ENCODE data around the gene KLHL30.
A peak's percentile ranks its signal among the peaks of the same experiment; 100 is the strongest.

Gene KLHL30

DNA sequence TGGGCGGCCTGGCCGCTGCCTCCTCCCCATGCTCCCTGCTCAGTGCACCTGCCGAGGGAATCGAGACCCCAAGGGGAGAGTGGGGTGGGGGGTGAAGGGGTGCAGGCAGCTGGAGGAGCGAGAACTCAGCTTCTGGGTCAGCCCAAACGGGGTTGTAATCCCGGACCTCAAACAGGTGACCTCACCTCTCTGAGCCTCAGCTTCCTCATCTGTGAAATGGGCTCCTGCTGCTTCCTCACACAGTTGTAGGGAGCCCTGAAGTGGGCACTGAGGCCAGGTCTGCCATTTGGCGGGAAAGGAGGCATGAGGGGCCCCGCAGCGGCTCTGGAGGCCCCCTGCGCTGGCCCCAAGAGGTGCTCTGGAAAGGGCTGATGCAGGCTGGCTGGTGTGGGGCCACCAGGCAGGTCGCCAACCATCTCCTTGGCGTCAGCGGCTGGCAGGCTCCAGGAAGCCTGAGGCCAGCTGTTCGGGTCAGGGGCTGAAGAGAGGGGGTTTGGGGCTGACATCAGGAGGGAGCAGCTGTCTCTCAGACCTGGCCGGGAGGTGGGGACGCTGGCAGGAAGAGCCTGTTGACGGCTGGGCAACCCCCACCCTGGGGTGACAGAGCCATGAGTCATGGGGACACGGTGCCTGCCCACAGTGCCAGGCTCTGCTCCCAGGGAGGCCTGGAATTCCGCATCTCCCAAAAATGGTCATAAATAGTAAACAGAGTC is 4.9 kb downstream of the KLHL30 start:
- DNase-seq: peak in 3 of 56 donors; percentile 7 to 17 (median 10)

DNA sequence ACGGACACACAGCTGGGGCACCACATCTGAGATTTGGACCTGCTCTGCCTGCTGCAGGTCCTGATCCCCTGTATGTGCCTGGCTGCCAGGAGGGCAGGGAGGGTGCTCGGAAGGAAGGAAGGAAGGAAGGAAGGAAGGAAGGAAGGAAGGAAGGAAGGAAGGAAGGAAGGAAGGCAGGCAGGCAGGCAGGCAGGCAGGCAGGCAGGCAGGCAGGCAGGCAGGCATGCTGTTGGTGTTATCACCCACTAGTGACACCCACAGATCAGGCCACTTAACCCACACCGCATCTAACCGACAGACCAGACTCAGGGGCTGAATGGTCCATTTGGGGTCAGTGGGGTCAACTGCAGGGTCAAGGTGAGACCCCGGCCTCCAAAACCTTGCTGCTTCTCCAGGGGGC is 5.8 kb downstream of the KLHL30 start:
- DNase-seq: no peak

DNA sequence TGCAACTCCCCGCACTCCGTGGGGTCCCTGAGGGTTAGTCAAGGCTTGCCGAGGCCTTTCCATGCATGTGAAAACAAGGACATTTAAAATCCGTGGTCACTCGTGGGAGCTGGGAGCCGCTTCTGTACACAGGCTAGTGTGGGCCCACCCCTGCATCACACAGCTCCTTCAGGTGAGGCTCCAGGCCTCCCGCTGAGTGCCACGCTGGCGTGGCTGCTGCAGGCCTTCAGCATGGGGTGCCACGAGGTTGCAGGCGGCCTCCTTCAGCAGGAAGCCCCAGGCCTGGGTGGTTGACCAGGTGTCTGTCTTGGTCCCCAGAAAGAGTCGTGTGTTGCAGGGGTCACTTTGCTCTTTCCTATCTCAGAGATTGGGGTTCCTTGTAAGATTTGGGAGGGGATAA is 6.6 kb downstream of the KLHL30 start:
- DNase-seq: no peak

DNA sequence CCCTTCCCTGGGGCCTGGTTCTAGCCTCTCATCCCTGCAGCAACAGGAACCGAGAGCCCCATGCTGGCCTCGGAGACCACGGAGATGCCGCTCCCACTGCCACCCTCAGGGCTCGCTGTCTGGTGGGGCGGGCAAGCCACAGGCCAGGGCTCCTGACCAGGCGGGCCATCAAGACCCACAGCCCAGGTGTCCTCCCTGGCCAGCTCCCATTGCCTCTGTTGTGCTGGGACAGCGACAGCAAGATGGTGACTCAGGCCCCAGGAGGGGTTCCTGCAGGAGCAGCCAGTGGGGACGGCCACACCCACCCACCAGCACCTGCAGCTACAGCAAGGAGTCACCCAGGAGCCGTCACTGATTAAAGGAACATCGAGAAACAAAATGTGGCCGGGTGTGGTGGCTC is 7.4 kb downstream of the KLHL30 start:
- no peak for DNase-seq

DNA sequence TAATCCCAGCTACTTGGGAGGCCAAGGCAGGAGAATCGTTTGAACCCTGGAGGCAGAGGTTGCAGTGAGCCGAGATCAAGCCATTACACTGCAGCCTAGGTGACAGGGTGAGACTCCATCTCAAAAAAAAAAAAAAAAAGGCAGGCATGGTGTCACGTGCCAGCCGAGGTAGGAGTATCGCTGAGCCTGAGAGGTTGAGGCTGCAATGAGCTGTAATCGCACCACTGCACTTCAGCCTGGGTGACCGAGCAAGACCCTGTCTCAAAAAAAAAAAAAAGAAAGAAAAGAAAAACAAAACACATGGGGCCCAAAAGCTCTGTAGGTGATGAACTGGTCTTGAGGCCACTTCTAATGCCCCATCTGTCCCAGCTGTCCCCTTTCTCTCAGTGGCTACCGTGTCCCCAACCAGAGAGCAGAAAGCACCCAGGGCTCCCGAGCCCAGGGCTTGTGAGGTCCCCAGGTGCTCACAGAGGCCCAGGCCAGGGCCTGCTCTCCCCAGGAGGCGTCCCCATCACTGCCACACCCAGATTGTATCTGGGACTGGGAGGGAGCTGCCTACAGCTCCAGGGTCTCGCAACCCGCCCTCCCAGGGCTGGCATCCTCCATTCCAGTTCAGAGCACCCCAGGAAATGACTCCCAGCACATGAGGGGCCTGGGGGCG is 8.5 kb downstream of the KLHL30 start:
- DNase-seq: no peak

DNA sequence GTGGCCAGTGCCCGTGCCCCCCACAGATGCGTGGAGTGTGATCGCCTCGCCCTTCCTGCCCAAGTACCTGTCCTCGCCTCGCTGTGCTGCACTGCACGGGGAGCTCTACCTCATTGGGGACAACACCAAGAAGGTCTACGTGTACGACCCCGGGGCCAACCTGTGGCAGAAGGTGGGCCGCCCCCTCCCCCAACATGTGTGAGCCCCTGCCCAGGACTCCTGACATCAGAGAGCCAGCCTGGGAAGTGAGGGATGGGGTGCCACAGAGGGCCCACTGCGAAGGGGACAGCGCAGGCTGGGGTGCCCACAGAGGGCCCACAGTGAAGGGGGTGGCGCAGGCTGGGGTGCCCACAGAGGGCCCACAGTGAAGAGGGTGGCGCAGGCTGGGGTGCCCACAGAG is 10.5 kb downstream of the KLHL30 start:
- DNase-seq: no peak

DNA sequence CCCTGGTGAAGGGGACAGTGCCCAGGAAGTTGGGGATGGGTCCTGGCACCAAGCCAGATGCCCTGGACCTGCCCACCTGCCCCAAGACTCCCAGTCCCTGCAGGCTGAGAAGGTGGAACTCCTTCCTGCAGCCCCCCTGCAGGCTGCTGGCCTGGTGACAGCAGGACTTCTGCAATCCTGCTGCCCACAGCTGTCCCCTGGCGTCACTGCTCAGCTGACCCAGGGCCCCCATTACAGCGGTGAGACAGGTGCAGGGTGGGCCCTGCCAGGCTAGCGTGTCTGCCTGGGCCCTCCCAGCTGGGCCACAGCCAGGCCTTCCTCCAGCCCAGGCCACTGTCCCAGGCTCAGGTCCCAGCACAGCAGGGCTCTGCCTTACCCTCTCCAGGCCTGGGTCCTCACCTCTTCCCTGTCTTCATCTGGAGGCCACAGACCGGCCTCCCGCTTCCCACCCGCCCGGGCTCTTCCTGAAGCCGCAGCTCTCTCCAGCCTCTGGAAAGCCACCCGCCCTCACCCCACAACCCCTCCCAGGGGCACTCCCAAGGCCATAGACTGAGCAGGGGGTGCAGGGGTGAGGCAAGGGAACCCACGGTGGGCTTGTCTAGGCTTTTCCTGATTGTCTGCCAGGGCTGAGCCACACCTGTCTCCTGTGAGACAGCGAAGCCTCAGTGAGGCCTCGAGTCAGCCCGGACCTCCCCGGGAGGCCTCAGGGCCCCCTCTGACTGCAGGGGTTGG is 11.5 kb downstream of the KLHL30 start:
- no peak for DNase-seq

DNA sequence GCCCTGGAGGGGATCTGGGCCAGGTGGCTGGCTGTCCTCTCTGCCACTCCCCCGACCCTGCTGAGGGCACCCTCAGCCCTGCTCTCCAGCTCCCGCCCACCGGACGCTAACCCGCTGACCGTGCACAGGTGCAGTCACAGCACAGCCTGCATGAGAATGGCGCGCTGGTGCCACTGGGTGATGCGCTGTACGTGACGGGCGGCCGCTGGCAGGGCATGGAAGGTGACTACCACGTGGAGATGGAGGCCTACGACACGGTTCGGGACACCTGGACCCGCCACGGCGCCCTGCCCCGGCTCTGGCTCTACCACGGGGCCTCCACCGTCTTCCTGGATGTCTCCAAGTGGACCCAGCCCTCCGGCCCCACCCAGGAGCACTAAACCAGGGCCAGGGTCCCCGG is 12.2 kb downstream of the KLHL30 start:
- DNase-seq: no peak

DNA sequence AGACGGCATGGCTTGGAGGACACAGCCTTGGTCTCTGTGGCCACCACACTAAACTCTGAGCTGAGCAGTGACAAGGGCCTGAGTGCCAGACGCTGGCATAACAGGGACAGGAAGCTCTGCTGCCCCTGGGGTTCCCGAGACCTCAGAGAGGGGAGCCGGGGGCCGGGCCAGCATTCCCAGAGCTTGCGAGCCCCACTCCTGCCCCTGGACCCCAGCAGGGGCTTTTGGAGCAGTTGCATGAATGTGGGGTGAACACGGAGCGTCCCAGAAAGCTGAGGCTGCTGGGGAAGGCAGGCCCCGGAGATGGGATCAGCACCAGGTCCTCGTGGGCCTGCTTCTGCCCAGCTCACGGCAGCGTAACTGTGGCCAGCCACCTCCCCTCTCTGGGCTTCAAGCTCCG is 12.7 kb downstream of the KLHL30 start:
- no peak for DNase-seq

DNA sequence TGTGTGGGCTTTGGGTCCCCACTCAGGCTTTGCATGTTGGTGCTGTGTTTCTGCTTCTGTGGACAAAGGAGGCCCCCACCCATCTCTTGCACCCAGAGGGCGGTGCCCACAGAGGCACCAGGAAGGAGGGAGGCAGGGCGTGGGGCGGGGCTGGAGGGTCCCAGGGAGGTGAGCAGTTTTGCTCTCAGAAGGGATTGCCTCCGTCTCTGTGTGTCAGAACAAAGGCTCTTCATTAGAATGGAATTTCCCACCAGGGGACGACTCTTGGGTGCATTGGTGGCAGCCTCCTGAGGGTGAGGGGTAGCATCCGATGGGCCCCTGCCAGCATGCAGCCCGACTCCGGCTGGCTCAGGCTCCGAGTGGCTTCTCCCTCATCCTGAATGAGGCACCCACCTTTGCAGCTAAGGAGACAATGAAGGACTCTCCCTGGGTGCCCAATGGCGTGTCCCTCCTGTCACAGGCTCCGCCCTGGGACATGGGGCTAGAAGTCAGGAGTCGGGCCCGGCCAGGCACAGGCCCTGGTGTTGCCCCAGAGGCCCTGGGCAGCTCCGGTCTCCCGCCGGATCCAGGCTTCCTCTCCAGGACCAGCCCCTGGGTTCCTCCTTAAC is 13.3 kb downstream of the KLHL30 start:
- no peak for DNase-seq

DNA sequence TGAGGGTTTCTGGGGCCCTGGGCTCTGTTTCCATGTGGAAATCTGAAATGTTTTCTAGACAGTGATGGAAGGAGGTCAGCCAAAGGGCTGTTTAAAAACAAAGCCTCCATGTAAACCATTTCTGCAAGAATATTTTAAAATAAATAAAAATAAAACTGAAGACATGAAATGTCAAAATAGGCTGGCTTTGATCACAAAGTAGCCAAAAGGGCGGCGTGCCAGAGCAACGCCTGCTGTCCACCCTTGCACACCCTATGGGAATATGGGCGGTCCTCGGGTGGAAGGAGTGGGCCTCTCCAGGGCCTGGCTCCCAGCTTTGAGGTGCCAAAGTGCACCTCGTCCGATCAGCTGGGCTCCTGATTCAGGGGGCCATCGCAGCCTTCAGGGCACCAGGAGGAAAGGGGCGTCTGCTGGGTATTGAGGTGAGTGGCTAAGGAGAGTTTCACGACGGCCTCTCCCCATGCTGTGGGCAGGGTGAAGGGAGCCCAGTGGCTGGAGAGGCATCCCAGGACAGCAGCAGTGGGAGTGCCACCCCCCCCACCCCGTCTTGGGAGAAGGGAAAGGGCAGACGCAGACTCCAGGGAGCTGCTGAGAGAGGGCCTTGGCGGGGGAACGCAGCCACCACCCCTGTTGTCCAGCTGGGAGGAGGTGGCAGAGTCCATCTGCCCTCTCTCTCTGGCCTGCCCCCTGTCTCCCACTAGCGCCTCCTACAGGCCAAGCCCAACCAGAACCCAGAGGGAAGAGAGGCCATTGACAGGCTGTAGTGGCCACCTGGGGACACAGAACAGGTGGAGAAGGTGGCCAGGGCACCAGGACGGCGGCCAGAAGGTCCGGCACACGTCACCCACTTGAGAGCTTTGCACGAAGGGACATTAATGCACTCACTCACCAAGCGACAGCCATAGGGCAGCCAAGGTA is 14.6 kb downstream of the KLHL30 start:
- no peak for DNase-seq

DNA sequence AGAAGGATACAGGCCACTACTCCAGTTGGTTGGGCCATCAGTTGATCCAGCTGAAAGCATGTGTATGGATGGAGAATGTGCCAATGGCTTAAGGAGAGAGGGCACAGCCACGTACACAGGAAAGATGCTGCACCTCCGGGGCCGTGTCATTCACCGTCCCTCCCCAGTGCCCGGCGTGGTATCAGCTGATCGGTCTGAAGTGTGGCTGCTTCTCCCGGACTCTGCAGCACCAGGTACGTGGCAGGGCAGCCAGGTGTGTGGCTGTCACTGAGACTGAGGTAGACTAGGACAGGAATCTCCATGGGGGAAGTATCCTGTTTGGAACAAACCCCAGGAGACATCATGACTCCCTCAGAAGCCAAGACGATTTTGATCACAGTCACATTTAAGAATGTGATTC is 16.1 kb downstream of the KLHL30 start:
- DNase-seq: no peak

DNA sequence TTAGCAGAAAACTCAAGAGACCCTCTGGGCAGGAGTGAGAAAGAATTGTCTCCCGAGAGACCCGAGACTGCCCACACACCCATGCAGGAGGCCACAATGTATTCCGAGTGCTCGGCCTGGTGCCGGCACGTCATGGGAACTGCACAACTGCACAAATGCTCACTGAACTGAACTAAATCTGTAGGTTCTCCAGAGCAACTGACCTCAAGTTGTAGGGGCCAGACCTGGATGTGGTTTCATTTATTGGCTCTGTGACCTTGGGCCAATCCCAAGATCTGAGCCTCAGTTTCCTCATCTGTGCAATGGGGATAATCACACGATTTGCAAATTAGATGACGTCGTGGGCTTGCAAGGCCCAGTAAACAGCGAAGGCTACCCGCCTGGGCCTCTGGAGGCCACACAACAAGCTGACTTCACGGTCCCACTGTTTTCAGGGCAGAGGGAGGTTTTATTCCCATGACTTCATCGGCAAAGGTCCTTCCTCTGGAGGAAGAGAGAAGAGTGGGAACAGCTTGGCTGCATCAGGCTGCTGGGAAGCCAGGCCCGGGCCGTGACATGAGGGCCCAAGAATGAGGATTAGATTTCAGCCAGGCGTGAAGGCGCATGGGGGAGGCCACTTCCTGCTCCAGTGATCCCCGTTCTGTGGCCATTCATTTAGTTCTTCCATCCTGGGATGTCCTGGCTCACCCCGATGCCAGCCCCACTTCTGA is 16.7 kb downstream of the KLHL30 start:
- DNase-seq: no peak

DNA sequence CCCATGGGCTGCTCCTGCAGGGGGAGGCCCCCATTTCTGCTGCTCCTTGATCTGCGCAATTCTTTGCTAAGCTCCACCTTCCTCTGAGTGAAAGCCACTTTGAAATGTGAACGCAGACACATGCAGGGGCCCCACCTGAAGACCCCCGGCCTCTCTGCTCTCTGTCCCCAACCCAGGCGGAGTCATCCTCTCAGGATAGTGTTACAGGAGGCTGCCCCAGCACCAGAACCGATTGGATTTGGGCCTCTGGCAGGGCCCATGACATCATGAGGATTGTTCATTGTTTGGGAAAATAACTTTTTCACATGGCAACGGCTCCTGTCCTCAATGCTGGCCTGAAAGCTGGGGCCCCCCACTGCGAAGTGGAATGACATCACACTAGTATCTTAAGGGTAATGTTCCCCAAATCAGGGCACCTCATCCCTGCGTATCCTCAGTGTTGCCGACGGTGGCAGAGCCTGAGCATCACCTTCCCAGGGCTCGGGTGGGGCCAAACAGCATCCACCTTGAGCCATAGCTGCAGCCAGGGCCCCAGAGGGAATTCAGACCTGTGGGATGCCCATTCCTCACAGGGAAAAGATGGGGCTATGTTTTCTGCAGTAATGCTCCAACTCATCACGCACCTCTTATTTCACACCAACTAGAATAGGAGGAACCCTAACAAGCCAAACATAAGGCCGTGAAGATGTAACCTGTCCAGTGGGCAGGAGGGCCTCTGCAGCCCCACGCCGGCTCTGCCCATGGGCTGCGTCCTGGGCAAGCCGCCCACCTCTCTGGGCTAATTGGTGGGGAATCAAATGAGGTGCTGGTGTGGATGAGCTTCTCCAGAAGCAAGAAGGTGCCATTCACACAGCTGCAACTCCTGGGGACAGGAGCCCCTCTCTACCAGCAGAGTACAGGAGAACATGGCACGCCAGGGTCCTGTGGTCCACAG is 17.6 kb downstream of the KLHL30 start:
- DNase-seq: no peak

DNA sequence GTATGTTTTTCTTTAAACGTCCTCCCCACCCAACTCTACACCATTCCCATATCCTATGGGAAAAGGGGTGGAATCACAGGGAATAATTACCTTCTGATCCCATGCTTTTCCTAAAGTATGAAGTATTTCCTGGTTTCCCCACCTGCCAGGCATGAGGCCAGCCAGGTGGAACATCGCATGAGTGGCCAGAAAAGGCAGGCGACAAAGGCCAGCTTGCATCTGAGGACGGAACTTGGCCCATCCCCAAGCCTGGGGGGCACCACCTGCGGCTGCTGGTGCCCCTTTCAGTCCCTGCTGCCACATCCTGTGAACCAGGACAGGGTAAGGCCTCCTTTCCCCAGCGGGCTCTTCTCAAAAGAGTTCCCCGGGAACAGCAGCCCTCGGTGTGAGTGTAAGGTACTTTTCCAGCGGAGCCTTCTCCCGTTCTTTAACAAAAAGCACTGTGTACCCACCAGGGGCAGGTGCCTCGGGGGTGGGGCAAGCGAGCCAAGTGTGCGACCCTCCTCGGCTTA is 19.1 kb downstream of the KLHL30 start:
- no peak for DNase-seq

DNA sequence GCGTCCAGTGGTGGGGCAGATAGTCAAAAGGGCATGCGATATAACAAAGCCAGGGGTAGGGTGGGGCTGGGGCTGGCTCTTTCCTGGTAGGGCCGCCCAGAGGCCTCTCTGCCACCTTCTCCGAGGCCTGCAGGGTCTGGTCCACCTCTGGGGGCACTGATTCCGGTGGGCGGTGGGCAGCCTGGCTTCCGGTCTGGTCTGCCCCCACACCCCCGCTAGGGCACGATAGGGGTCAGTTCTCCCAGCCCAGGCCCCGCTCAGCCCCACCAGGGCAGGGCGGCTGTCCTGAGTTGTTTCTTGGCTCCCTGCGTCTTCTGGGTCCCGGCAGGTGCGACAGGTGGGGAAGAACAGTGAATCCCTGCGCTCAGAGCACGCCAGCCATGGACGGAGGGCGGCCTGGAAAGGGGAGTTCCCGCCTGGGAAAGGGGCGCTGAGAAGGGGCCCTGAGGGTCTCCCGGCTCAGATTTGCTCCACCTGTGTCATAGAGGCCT is 19.6 kb downstream of the KLHL30 start:
- DNase-seq: no peak

DNA sequence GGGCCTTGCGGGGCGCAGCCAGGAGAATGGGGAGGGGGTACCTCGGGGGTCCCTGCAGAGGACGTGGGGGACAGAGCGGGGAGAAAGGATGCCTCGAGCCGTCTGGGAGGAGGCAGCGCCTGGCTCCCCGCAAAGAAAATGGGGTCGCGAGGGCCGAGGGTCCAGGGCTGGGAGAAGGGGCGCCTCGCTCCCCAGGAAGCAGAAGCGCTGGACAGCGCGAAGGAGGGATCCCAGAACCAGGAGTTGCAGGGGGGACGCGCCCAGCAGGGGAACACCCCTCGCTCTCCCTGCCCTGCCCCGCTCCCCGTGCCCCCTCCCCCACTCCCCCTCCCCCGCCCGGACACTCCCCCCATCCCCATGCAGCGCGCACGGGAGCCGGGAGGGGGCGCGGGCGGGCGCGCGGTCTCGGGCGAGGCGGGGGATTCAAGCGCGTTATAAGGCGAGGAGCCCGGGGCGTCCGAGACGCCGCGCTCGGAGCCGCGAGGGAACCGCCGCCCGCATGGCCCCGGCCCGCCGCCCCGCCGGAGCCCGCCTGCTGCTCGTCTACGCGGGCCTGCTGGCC is 20.1 kb downstream of the KLHL30 start, which contains the start of gene ERFE:
ERFE (plus strand) TSS at position 462 of the 562 bp plus-strand sequence; CDS start at position 500, 38 bp downstream.
- peak in 3 of 56 donors; percentile 22 to 67 (median 24) for DNase-seq

DNA sequence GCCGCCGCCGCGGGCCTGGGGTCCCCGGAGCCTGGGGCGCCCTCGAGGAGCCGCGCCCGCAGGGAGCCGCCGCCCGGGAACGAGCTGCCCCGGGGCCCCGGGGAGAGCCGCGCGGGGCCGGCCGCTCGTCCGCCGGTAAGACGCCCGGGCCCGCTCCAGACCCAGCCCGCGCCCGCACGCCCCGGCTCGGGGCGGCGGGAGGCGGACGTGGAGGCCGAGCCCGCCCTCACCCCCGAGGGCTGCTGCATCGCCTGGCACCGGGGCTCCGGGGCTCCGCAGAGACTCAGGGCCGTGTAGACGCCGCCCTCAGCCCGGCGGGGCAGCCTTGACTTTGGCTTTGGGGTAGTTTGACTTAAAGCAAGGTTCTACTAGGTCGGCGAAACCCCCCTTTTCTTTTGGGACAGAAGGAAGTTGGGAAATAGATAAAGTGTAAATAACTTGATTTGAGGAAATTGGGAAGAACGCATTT is 20.6 kb downstream of the KLHL30 start:
- DNase-seq: no peak
